Right lobe of liver (tissue), 4 donors: ENCODE results near the gene API5.

Experiments used
- CTCF ChIP-seq, 4 donors: fragments of 200-600 bp in 3 of 4; fragments of 450-650 bp in 1 of 4; IDR thresholded peaks; one replicate each; pipeline versions ENCODE4 v1.5.1 to v1.8.0; 2016 to 2022; ENCODE audit warnings: antibody characterized with exemption in 4 of 4, mild to moderate bottlenecking in 2 of 4
- POLR2A ChIP-seq: fragments of 450-650 bp; IDR thresholded peaks from one replicate; pipeline ENCODE4 v1.6.1; 2017; ENCODE audit warnings: antibody characterized with exemption, mild to moderate bottlenecking
- donor health status: DM: no; HTN: no; CAD: no.
- donor health status: DM: no; HTN: no; CAD: no.
- donor health status: DM: no; HTN: yes; CAD: no.

GRCh38 chr11:43278193-43278956 lies 33.4 kb upstream of the API5 start:
- peak in 2 of 4 donors; percentile 12 to 25 for TF ChIP-seq CTCF (IDR thresholded peaks at IDR 0.05)
- no peak for TF ChIP-seq POLR2A
